SK-N-SH (cell line): Measurements from ENCODE around the gene BMP8A. TPM values are rescaled to one million over a fixed set of nuclear protein-coding genes. Genes with fewer than 3 reads are reported as not detected.

ENCODE experiments used
- CTCF ChIA-PET: fragments of 300-600, 350-600 bp; formaldehyde crosslinking; extraction: SDS; loops from one replicate; lab custom pipeline; 2021; lab: Yijun Ruan, JAX
- POLR2A ChIA-PET: fragments of 350-600 bp; sonication (Branson Sonifier 250); formaldehyde crosslinking; extraction: SDS; loops from one replicate; lab custom pipeline; 2020; ENCODE audit warnings: antibody characterized with exemption, inconsistent platforms; lab: Yijun Ruan, JAX
- DNase-seq: peaks from one replicate; pipeline ENCODE4 v3.0.0; 2012
- H2AFZ ChIP-seq: fragments of 200-600 bp; sonication (generic); 2 replicates; pipeline ENCODE4 v1.8.1; 2016; ENCODE audit warnings: antibody characterized with exemption, mild to moderate bottlenecking, low read depth
- H3F3A ChIP-seq: fragments of 200-600 bp; sonication (generic); replicated peaks from 2 replicates; pipeline ENCODE3; 2016; ENCODE audit warnings: antibody characterized with exemption, mild to moderate bottlenecking; ENCODE audit not compliant: insufficient read depth
- H3K27ac ChIP-seq, 2 experiments: fragments of 200-500 bp in 1 of 2; fragments of 200-600 bp in 1 of 2; sonication (Bioruptor generic) in 1 of 2; sonication (generic), shearing (Covaris generic) in 1 of 2; 2 replicates each; pipeline versions ENCODE4 v1.5.1 to v1.6.1; 2014 to 2016; ENCODE audit warnings: low read depth in 2 of 2, inconsistent platforms in 1 of 2, low read length in 1 of 2, mild to moderate bottlenecking in 1 of 2, mixed read lengths in 1 of 2
- H3K27me3 ChIP-seq: fragments of 200-600 bp; sonication (generic), shearing (Covaris generic); 2 replicates; pipeline ENCODE4 v1.6.1; 2016; ENCODE audit warnings: mixed run types; ENCODE audit not compliant: insufficient read depth
- H3K36me3 ChIP-seq, 2 experiments: fragments of 200-500 bp in 1 of 2; fragments of 200-600 bp in 1 of 2; sonication (Bioruptor generic) in 1 of 2; sonication (generic) in 1 of 2; replicated peaks in 1 of 2; 2 replicates each; pipeline versions ENCODE3 to v1.5.1; 2014 to 2016; ENCODE audit warnings: low read length in 1 of 2, mild to moderate bottlenecking in 1 of 2; ENCODE audit not compliant: insufficient read depth in 2 of 2, control insufficient read depth in 1 of 2
- H3K4me1 ChIP-seq, 2 experiments: fragments of 200-500 bp in 1 of 2; fragments of 200-600 bp in 1 of 2; sonication (Bioruptor generic) in 1 of 2; sonication (generic), shearing (Covaris generic) in 1 of 2; 2 replicates each; pipeline versions ENCODE4 v1.5.1 to v1.6.1; 2014 to 2016; ENCODE audit warnings: low read depth in 1 of 2, low read length in 1 of 2, mixed run types in 1 of 2; ENCODE audit not compliant: insufficient read depth in 2 of 2, control insufficient read depth in 1 of 2
- H3K4me2 ChIP-seq: fragments of 200-600 bp; sonication (generic), shearing (Covaris generic); 2 replicates; pipeline ENCODE4 v1.6.1; 2017; ENCODE audit warnings: mixed run types
- H3K4me3 ChIP-seq, 2 experiments: fragments of 200-500 bp in 1 of 2; fragments of 200-600 bp in 1 of 2; sonication (Bioruptor generic) in 1 of 2; sonication (generic), shearing (Covaris generic) in 1 of 2; 2 replicates each; pipeline versions ENCODE4 v1.5.1 to v1.8.1; 2014 to 2016; ENCODE audit warnings: low read depth in 2 of 2, inconsistent platforms in 1 of 2, low read length in 1 of 2, mild to moderate bottlenecking in 1 of 2, mixed read lengths in 1 of 2, moderate library complexity in 1 of 2
- H3K79me2 ChIP-seq: fragments of 200-600 bp; sonication (generic); 2 replicates; pipeline ENCODE4 v1.8.1; 2017; ENCODE audit warnings: mild to moderate bottlenecking; ENCODE audit not compliant: insufficient read depth
- H3K9ac ChIP-seq: fragments of 200-600 bp; sonication (generic); 2 replicates; pipeline ENCODE4 v1.6.1; 2017; ENCODE audit warnings: mixed run types
- H3K9me2 ChIP-seq: fragments of 200-600 bp; sonication (generic); 2 replicates; pipeline ENCODE4 v1.6.1; 2017; ENCODE audit warnings: mixed run types
- H3K9me3 ChIP-seq: fragments of 200-600 bp; sonication (generic); 2 replicates; pipeline ENCODE4 v1.6.1; 2017; ENCODE audit warnings: mixed run types, mild to moderate bottlenecking, moderate library complexity
- H4K20me1 ChIP-seq: fragments of 200-600 bp; sonication (generic); 2 replicates; pipeline ENCODE4 v1.6.1; 2017; ENCODE audit warnings: mild to moderate bottlenecking, mixed run types; ENCODE audit not compliant: insufficient read depth
- CHD2 ChIP-seq: fragments of 150-350 bp; IDR thresholded peaks from 2 replicates; pipeline ENCODE4 v1.6.1; 2018; ENCODE audit warnings: low read length; ENCODE audit not compliant: partially characterized antibody
- CTCF ChIP-seq: fragments of 200-600 bp; sonication (generic); IDR thresholded peaks from 2 replicates; pipeline ENCODE4 v1.6.1; 2017; ENCODE audit warnings: antibody characterized with exemption, mild to moderate bottlenecking, moderate library complexity
- EZH2phosphoT487 ChIP-seq: fragments of 200-600 bp; sonication (generic); IDR thresholded peaks from 2 replicates; pipeline ENCODE4 v1.6.1; 2017; ENCODE audit warnings: low read depth, mixed run types, mild to moderate bottlenecking, antibody characterized with exemption, moderate library complexity, borderline replicate concordance
- FOSL2 ChIP-seq: IDR thresholded peaks from 2 replicates; pipeline ENCODE4 v1.4.0; 2012; ENCODE audit warnings: low read depth, mild to moderate bottlenecking, moderate library complexity, borderline replicate concordance
- FOXJ3 ChIP-seq: sonication (generic); formaldehyde crosslinking; IDR thresholded peaks from 2 replicates; pipeline ENCODE4 v1.5.1; 2020; ENCODE audit warnings: mild to moderate bottlenecking, missing genetic modification reagents
- GABPA ChIP-seq: IDR thresholded peaks from 2 replicates; pipeline ENCODE4 v1.4.0; 2012; ENCODE audit warnings: low read depth, mild to moderate bottlenecking
- IRF3 ChIP-seq: fragments of 150-350 bp; IDR thresholded peaks from 2 replicates; pipeline ENCODE4 v1.6.1; 2016; ENCODE audit warnings: mild to moderate bottlenecking, low read depth, low read length
- MAX ChIP-seq: IDR thresholded peaks from 2 replicates; pipeline ENCODE4 v1.4.0; 2012; ENCODE audit warnings: low read depth
- MXI1 ChIP-seq: IDR thresholded peaks from 2 replicates; pipeline ENCODE4 v1.6.1; 2012; ENCODE audit warnings: mild to moderate bottlenecking, low read depth, low read length, improper control_type of control experiment
- NFIC ChIP-seq: IDR thresholded peaks from 2 replicates; pipeline ENCODE4 v1.4.0; 2012; ENCODE audit warnings: borderline replicate concordance
- NRF1 ChIP-seq: IDR thresholded peaks from 2 replicates; pipeline ENCODE4 v1.6.1; 2012; ENCODE audit warnings: low read depth, mild to moderate bottlenecking, low read length
- PBX3 ChIP-seq: IDR thresholded peaks from 2 replicates; pipeline ENCODE4; 2012
- RAD21 ChIP-seq: IDR thresholded peaks from 2 replicates; pipeline ENCODE4 v1.6.1; 2012; ENCODE audit warnings: mild to moderate bottlenecking, low read length
- RCOR1 ChIP-seq: fragments of 150-350 bp; IDR thresholded peaks from 2 replicates; pipeline ENCODE4 v1.6.1; 2017; ENCODE audit warnings: antibody characterized with exemption, low read length
- RXRA ChIP-seq: IDR thresholded peaks from 2 replicates; pipeline ENCODE4 v1.4.0; 2012; ENCODE audit warnings: low read depth, mild to moderate bottlenecking, borderline replicate concordance
- SIN3A ChIP-seq: IDR thresholded peaks from 2 replicates; pipeline ENCODE4 v1.6.1; 2012; ENCODE audit warnings: low read depth, mild to moderate bottlenecking, low read length, moderate library complexity, borderline replicate concordance
- SMC3 ChIP-seq: IDR thresholded peaks from 2 replicates; pipeline ENCODE4 v1.6.1; 2012; ENCODE audit warnings: low read depth, low read length, improper control_type of control experiment
- TAF1 ChIP-seq: IDR thresholded peaks from 2 replicates; pipeline ENCODE4 v1.6.1; 2012; ENCODE audit warnings: low read depth, mild to moderate bottlenecking, low read length, moderate library complexity, borderline replicate concordance
- TCF12 ChIP-seq: IDR thresholded peaks from 2 replicates; pipeline ENCODE4 v1.4.0; 2012
- TEAD4 ChIP-seq: IDR thresholded peaks from 2 replicates; pipeline ENCODE4 v1.4.0; 2012; ENCODE audit warnings: mild to moderate bottlenecking, borderline replicate concordance; ENCODE audit not compliant: insufficient read depth
- USF1 ChIP-seq: IDR thresholded peaks from 2 replicates; pipeline ENCODE4 v1.4.0; 2012; ENCODE audit warnings: low read depth, borderline replicate concordance
- WGBS: methylation state at CpG from one replicate; pipeline ENCODE4 v1.1.6; 2017; ENCODE audit warnings: low lambda C conversion rate; 5-methylcytosine and 5-hydroxymethylcytosine counted together
- polyA plus RNA-seq, 3 experiments: library from polyadenylated mRNA; depleted of rRNA; stranded (reverse); fragments of >200 nt; gene quantifications; 2 replicates each; pipeline ENCODE4 v1.2.3, GENCODE V29; 2012

The BMP8A gene
- polyA plus RNA-seq, 1 of the 3 experiments (the other 2 are of a cell fraction) = 0.16 TPM

GRCh38 chr1:39538531-39539251 lies 47.3 kb downstream of the BMP8A start:
- H2AFZ ChIP-seq = no peak overlapping the region
- no peaks in the 10 kb centered on the region for H3K9me2 ChIP-seq
- H3K36me3 ChIP-seq = peaks cover 0 to 7% of the 10 kb centered on the region in 2 experiments
- no peak overlapping the region for H3K27ac ChIP-seq
- no peak for TF ChIP-seq NRF1
- TF ChIP-seq TCF12 = no peak
- TF ChIP-seq FOSL2 = no peak
- TF ChIP-seq TEAD4 = no peak
- no peak for TF ChIP-seq RXRA
- H3F3A ChIP-seq = peaks cover 7% of the 10 kb centered on the region
- POLR2A ChIA-PET = no interaction called here
- CTCF ChIA-PET = interaction anchor here (0.6 to 5.6 kb wide), 48 partner anchors 9 to 1553 kb away, joined by 3 to 33 read pairs (median 4); no protein-coding TSS in a partner anchor
- no peaks in the 10 kb centered on the region for H3K9me3 ChIP-seq
- no peak overlapping the region for H3K9ac ChIP-seq
- 88% methylated on average over 9 of the region's 9 CpGs for WGBS
- H3K79me2 ChIP-seq = no peaks in the 10 kb centered on the region
- no peaks in the 10 kb centered on the region; a peak in 1 of 4 replicates for H3K4me1 ChIP-seq
- no peak overlapping the region for H3K4me2 ChIP-seq
- H3K27me3 ChIP-seq = no peaks in the 10 kb centered on the region
- no peak overlapping the region; a peak in 1 of 4 replicates for H3K4me3 ChIP-seq
- H4K20me1 ChIP-seq = no peaks in the 10 kb centered on the region
- no peak for DNase-seq

GRCh38 chr1:39539252-39539790 lies 47.9 kb downstream of the BMP8A start:
- Histone ChIP-seq H3K4me2 (no peak overlapping the region), H3K4me3 (no peak overlapping the region; a peak in 1 of 4 replicates), H4K20me1 (no peaks in the 10 kb centered on the region), H3K9me2 (no peaks in the 10 kb centered on the region), H3K36me3 (peaks cover 0 to 7% of the 10 kb centered on the region in 2 experiments), H3K4me1 (no peaks in the 10 kb centered on the region; a peak in 1 of 4 replicates), H3K79me2 (no peaks in the 10 kb centered on the region), H3K27me3 (no peaks in the 10 kb centered on the region), H3K27ac (no peak overlapping the region), H3K9ac (no peak overlapping the region), H3F3A (peaks cover 7% of the 10 kb centered on the region), H3K9me3 (no peaks in the 10 kb centered on the region), H2AFZ (no peak overlapping the region)
- 14% methylated on average over 5 of the region's 5 CpGs for WGBS
- CTCF ChIA-PET = interaction anchor here (0.6 to 5.6 kb wide), 50 partner anchors 10 to 1554 kb away, joined by 3 to 33 read pairs (median 4); no protein-coding TSS in a partner anchor
- DNase-seq = peak; percentile 85
- POLR2A ChIA-PET = no interaction called here
- TF ChIP-seq SMC3 (peak; percentile 64), EZH2phosphoT487 (no peak), RXRA (no peak), RCOR1 (no peak), RAD21 (peak; percentile 90), MXI1 (peak; percentile 70; the same call in 1 of the 2 replicates), CHD2 (no peak), GABPA (no peak), FOXJ3 (CRISPR knock-in tag) (no peak), TAF1 (no peak), TCF12 (no peak), IRF3 (no peak), USF1 (no peak), NFIC (no peak), PBX3 (no peak), NRF1 (no peak), MAX (no peak), SIN3A (no peak), CTCF (peak; percentile 95)
